ENCODE measurements around the gene SPATS2.
A peak's percentile ranks its signal among the peaks of the same experiment; 100 is the strongest.

Gene SPATS2

GRCh38 chr12:49338830-49339463 lies 28.3 kb upstream of the SPATS2 start:
- no peak for TF ChIP-seq CTCF (IDR thresholded peaks at IDR 0.05; ENCODE audit: borderline replicate concordance, insufficient read depth, low read depth, low read length)
- no peak overlapping the region for H3K4me3 ChIP-seq (ENCODE audit: low read depth, low read length)

DNA sequence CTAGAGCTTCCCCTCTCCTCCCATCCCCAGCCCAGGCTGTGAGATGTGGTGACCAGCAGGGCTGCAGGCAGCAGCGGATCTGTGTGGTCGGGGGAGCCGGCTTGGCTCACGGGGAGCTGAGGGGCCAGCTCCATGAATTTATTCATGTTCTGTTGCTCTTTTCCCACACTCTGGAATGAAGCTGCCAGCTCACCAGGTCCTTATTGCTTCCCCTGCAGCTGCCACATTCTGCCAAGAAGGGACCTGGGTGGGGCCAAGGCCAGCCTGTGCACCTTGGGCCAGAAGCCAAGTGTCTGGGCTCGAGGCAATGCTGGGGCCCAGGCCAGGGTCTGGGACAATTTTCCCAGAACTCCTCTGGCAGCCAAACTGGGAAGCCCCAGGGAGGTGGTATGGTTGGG lies 27.8 kb upstream of the SPATS2 start:
- no peak overlapping the region for H3K4me3 ChIP-seq (ENCODE audit: low read depth, low read length)
- no peak for TF ChIP-seq CTCF (IDR thresholded peaks at IDR 0.05; ENCODE audit: borderline replicate concordance, insufficient read depth, low read depth, low read length)

GRCh38 chr12:49340095-49340870 lies 27.0 kb upstream of the SPATS2 start:
- no peak for TF ChIP-seq CTCF (IDR thresholded peaks at IDR 0.05; ENCODE audit: borderline replicate concordance, insufficient read depth, low read depth, low read length)
- H3K4me3 ChIP-seq (ENCODE audit: low read depth, low read length): no peak overlapping the region

DNA sequence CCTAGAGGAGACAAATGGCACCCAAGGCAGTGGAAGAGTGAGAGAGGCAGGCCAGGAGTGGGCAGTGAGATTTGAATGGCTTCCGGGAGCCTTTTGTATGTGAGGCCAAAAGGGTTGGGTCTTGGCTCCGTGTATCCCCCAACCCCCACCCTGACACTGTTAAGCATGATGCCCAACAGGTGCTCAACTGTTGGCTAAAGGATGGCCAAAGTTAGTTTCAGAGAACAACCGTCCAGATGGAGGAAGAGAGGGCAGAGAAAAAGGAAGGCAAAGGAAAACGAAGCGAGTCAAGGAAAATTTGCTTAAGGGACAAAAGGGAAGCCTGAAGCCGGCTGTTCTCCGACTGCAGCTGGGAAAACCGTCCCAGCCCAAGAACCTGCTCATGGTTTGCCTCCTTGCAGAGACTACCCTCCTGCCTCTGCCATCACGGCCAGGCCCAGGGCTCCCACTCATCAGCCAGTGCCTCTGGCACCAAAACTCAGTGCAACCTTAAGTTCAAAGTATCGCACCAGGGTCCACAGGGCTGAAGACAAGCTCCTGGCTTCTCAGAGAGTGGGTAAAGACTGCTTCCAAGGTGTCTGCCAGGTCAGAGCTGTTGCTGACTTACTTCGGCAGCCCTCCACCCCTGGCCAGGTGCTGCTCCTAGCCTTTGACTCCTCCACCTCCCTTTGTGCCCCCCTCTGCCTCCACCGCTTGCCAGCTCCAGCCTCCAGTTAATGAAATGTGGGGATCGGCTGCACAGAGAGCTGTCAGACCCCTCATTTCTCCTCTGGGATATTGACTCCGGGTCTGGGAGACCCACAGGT lies 26.1 kb upstream of the SPATS2 start:
- H3K4me3 ChIP-seq (ENCODE audit: low read depth, low read length): no peak overlapping the region

DNA sequence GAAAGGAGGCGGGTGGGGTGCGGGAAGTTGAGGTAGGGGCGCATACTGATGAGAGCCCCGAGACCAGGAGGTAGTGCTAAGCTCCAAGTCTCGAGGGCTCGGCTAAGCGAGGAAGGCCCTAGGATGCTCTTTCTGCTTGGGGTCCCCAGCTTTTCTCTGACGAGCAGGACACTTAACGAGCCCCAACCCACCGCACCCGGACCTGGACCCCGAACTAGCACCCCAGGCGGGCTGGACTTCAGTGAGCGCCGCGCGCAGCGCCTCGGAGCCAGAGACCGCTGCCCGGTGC lies 25.5 kb upstream of the SPATS2 start:
- TF ChIP-seq CTCF (IDR thresholded peaks at IDR 0.05; ENCODE audit: borderline replicate concordance, insufficient read depth, low read depth, low read length): no peak
- H3K4me3 ChIP-seq (ENCODE audit: low read depth, low read length): no peak overlapping the region

More for the DNA sequence above, 26.1 kb upstream of the SPATS2 start:
- no peak for TF ChIP-seq CTCF (IDR thresholded peaks at IDR 0.05; ENCODE audit: borderline replicate concordance, insufficient read depth, low read depth, low read length)

DNA sequence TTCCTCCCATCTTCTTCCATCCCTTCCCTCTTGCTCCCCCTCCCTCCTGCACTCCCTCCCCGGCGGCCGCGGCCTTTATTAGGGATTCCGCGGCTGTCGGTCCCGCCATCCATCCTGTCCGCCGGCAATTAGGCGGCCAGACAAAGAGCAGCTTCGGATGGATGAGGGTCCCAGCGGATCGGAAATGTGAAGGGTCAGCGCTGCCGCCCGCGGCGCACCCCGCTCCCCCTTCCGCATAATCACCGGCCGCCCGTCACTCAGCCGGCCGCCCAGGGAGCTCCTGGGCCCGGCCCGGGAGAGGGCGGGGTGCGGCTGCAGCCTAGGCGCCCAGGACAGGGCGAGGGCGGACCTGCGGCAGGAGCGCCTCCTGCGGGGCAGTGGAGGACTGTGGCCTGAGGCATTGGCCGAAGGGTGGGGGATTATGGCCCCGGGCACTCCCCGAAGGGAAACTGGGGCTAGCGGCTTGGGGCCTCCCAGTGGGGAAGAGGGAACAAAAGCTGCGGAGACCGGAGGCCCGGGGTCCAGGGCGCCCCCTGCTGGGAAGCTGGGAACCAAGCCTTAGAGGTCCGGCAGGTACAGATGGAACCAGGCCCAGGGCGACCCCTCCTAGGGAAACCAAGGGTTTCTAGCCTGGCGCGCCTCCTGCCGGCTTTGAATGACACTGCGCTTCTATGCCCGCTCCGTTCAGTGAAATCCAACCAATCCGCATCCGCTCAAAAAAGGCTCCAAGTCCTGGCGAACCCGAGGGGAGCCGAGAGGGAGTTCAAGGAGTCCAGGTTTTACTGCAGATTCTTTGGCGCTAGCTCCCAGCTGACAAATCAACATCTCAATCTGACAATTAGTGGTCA lies 25.0 kb upstream of the SPATS2 start:
- peak overlapping the region; percentile 33 for H3K4me3 ChIP-seq (ENCODE audit: low read depth, low read length)
- TF ChIP-seq CTCF (IDR thresholded peaks at IDR 0.05; ENCODE audit: borderline replicate concordance, insufficient read depth, low read depth, low read length): peak; percentile 86

Measured in GM12875 (cell line).